ENCODE measurements around the gene GLIS1.

- TF ChIP-seq CTCF (IDR thresholded peaks at IDR 0.05 in 2 of 3, conservative IDR thresholded peaks at IDR 0.05 in 1 of 3; ENCODE audit: borderline replicate concordance in 1 of 3, insufficient read depth in 1 of 3, low read depth in 2 of 3, low read length in 2 of 3) (no peak), RAD21 (IDR thresholded peaks at IDR 0.05; ENCODE audit: low read depth) (no peak)
Measured at GRCh38 chr1:53627031-53627430, 111.9 kb downstream of the GLIS1 start.
